Mucosa of gallbladder (tissue), 1 donor: ENCODE data around the gene TP53I11. TPM values are rescaled to one million over a fixed set of nuclear protein-coding genes. Genes with fewer than 3 reads are reported as not detected.

Experiments
- DNase-seq: peaks from one replicate; pipeline ENCODE4 v3.0.0-alpha.2; 2020; ENCODE audit warnings: low spot score
- total RNA-seq: library from RNA; stranded (reverse); gene quantifications from one replicate; pipeline ENCODE4 v1.2.1, GENCODE V29; 2021
- donor health status: DM: no; HTN: no; CAD: no.

TP53I11 gene
- total RNA-seq, 1 donor from 2014 or later = 133 TPM

GRCh38 chr11:44914105-44914504, 36.6 kb downstream of the TP53I11 start:
- no peak for DNase-seq

GRCh38 chr11:44913502-44913901, 37.2 kb downstream of the TP53I11 start:
- DNase-seq = no peak

- DNase-seq = no peak
Measured at GRCh38 chr11:44912270-44912987, 38.3 kb downstream of the TP53I11 start.

GRCh38 chr11:44911029-44911814, 39.5 kb downstream of the TP53I11 start:
- peak; percentile 89 for DNase-seq

- DNase-seq = no peak
Measured at GRCh38 chr11:44910591-44910990, 40.1 kb downstream of the TP53I11 start.

GRCh38 chr11:44909557-44909956, 41.1 kb downstream of the TP53I11 start:
- DNase-seq = no peak

- DNase-seq = no peak
Measured at GRCh38 chr11:44906649-44907048, 44.0 kb downstream of the TP53I11 start.

GRCh38 chr11:44905131-44905866, 45.4 kb downstream of the TP53I11 start:
- DNase-seq = no peak

GRCh38 chr11:44904261-44905020, 46.2 kb downstream of the TP53I11 start:
- no peak for DNase-seq

GRCh38 chr11:44903518-44903917, 47.2 kb downstream of the TP53I11 start:
- no peak for DNase-seq

- DNase-seq = no peak
Measured at GRCh38 chr11:44903035-44903434, 47.6 kb downstream of the TP53I11 start.

GRCh38 chr11:44901786-44902185, 48.9 kb downstream of the TP53I11 start:
- DNase-seq = no peak

GRCh38 chr11:44901120-44901633, 49.5 kb downstream of the TP53I11 start:
- no peak for DNase-seq

- no peak for DNase-seq
Measured at GRCh38 chr11:44899959-44900358, 50.7 kb downstream of the TP53I11 start.

GRCh38 chr11:44893846-44894617, 56.7 kb downstream of the TP53I11 start:
- DNase-seq = peak; percentile 54

GRCh38 chr11:44893308-44893822, 57.3 kb downstream of the TP53I11 start:
- no peak for DNase-seq

- DNase-seq = no peak
Measured at GRCh38 chr11:44892843-44893242, 57.8 kb downstream of the TP53I11 start.

GRCh38 chr11:44889266-44889665, 61.4 kb downstream of the TP53I11 start:
- no peak for DNase-seq

GRCh38 chr11:44887636-44888035, 63.0 kb downstream of the TP53I11 start:
- no peak for DNase-seq

GRCh38 chr11:44886790-44887140, 63.9 kb downstream of the TP53I11 start:
- DNase-seq = no peak
